DND-41 (cell line): Measurements from ENCODE around the gene DGKA.
A peak's percentile ranks its signal among the peaks of the same experiment; 100 is the strongest.

ENCODE experiments used
- ATAC-seq: fragments of 200-7000 bp; cut with Tn5 transposase; 3 replicates; pipeline ENCODE4 v1.9.1; 2021; ENCODE audit warnings: low read depth; ENCODE audit not compliant: insufficient read depth
- DNase-seq: peaks from one replicate; pipeline ENCODE4 v3.0.0-alpha.2; 2020
- H2AFZ ChIP-seq: 2 replicates; pipeline ENCODE4 v1.6.0; 2012; ENCODE audit warnings: low read depth, low read length
- H3K27ac ChIP-seq: 2 replicates; pipeline ENCODE4 v1.5.1; 2012; ENCODE audit warnings: low read length, inconsistent platforms
- H3K27me3 ChIP-seq: fragments of 200-600 bp; sonication (generic); 2 replicates; pipeline ENCODE4 v1.6.0; 2012; ENCODE audit warnings: low read length, mild to moderate bottlenecking, inconsistent platforms; ENCODE audit not compliant: insufficient read depth, poor library complexity
- H3K36me3 ChIP-seq: 2 replicates; pipeline ENCODE4 v1.5.1; 2012; ENCODE audit warnings: low read length, inconsistent platforms; ENCODE audit not compliant: insufficient read depth
- H3K4me1 ChIP-seq: 2 replicates; pipeline ENCODE4 v1.5.1; 2012; ENCODE audit warnings: mild to moderate bottlenecking, low read length; ENCODE audit not compliant: insufficient read depth
- H3K4me2 ChIP-seq: 2 replicates; pipeline ENCODE4 v1.6.0; 2012; ENCODE audit warnings: mild to moderate bottlenecking, moderate library complexity, low read length, inconsistent platforms; ENCODE audit not compliant: insufficient read depth
- H3K4me3 ChIP-seq, 2 experiments: fragments of 200-600 bp in 1 of 2; shearing (Covaris generic) in 1 of 2; 2 replicates each; pipeline ENCODE4 v1.5.1; 2012 to 2016; ENCODE audit warnings: inconsistent platforms in 2 of 2, low read length in 2 of 2, mild to moderate bottlenecking in 2 of 2, low read depth in 1 of 2, moderate library complexity in 1 of 2
- H3K79me2 ChIP-seq: 2 replicates; pipeline ENCODE4 v1.6.0; 2012; ENCODE audit warnings: low read length, inconsistent platforms; ENCODE audit not compliant: insufficient read depth
- H3K9ac ChIP-seq: 2 replicates; pipeline ENCODE4 v1.6.0; 2012; ENCODE audit warnings: low read depth, mild to moderate bottlenecking, inconsistent platforms, low read length, moderate library complexity
- H3K9me3 ChIP-seq: 2 replicates; pipeline ENCODE4 v1.5.1; 2012; ENCODE audit warnings: low read length, moderate library complexity, mild to moderate bottlenecking, inconsistent platforms; ENCODE audit not compliant: insufficient read depth, severe bottlenecking
- H4K20me1 ChIP-seq: 2 replicates; pipeline ENCODE4 v1.6.0; 2012; ENCODE audit warnings: low read length; ENCODE audit not compliant: insufficient read depth
- CTCF ChIP-seq: IDR thresholded peaks from 2 replicates; pipeline ENCODE4 v1.5.1; 2012; ENCODE audit warnings: borderline replicate concordance, low read length, moderate library complexity, mild to moderate bottlenecking; ENCODE audit not compliant: poor library complexity, severe bottlenecking; ENCODE audit errors: extremely low read depth
- EZH2 ChIP-seq: IDR thresholded peaks from 3 replicates; pipeline ENCODE4 v1.6.1; 2012; ENCODE audit warnings: borderline replicate concordance, low read depth, mild to moderate bottlenecking, moderate library complexity, low read length, inconsistent platforms; ENCODE audit not compliant: severe bottlenecking

DGKA gene

GRCh38 chr12:55931780-55932550 is 1.0 kb downstream of the DGKA start:
- peak overlapping the region; percentile 88 for H3K9ac ChIP-seq
- TF ChIP-seq CTCF (no peak), EZH2 (no peak)
- no peaks in the 10 kb centered on the region for H3K27me3 ChIP-seq
- peaks cover 53% of the 10 kb centered on the region for H3K36me3 ChIP-seq
- H3K9me3 ChIP-seq, result no peaks in the 10 kb centered on the region
- H2AFZ ChIP-seq, result peak overlapping the region; percentile 52
- DNase-seq, result peak; percentile 59
- peaks cover 77% of the 10 kb centered on the region for H3K79me2 ChIP-seq
- H3K4me1 ChIP-seq, result peaks cover 61% of the 10 kb centered on the region
- peak overlapping the region; percentile 74 to 80 for H3K4me3 ChIP-seq
- no peak for ATAC-seq
- H4K20me1 ChIP-seq, result peaks cover 49% of the 10 kb centered on the region
- peak overlapping the region; percentile 96 for H3K27ac ChIP-seq
- peak overlapping the region; percentile 94 for H3K4me2 ChIP-seq

GRCh38 chr12:55932551-55932910 is 1.6 kb downstream of the DGKA start:
- peaks cover 77% of the 10 kb centered on the region for H3K79me2 ChIP-seq
- H3K4me2 ChIP-seq, result peak overlapping the region; percentile 94
- peak; percentile 53 for DNase-seq
- H3K27ac ChIP-seq, result peak overlapping the region; percentile 96
- ATAC-seq, result no peak
- H3K4me3 ChIP-seq, result peak overlapping the region; percentile 74 to 80; a peak in 3 of 4 replicates
- no peaks in the 10 kb centered on the region for H3K9me3 ChIP-seq
- peaks cover 55% of the 10 kb centered on the region for H3K36me3 ChIP-seq
- peak overlapping the region; percentile 88 for H3K9ac ChIP-seq
- H3K27me3 ChIP-seq, result no peaks in the 10 kb centered on the region
- peaks cover 61% of the 10 kb centered on the region for H3K4me1 ChIP-seq
- no peak for TF ChIP-seq EZH2
- no peak for TF ChIP-seq CTCF
- H4K20me1 ChIP-seq, result peaks cover 54% of the 10 kb centered on the region
- H2AFZ ChIP-seq, result no peak overlapping the region

- TF ChIP-seq CTCF, result no peak
- TF ChIP-seq EZH2, result no peak
- Histone ChIP-seq H3K4me2 (peak overlapping the region; percentile 94), H3K4me3 (peak overlapping the region; percentile 74 to 80; a peak in 3 of 4 replicates), H4K20me1 (peaks cover 60% of the 10 kb centered on the region), H2AFZ (no peak overlapping the region), H3K4me1 (peaks cover 61% of the 10 kb centered on the region), H3K9me3 (no peaks in the 10 kb centered on the region), H3K27ac (peak overlapping the region; percentile 96), H3K27me3 (no peaks in the 10 kb centered on the region), H3K36me3 (peaks cover 62% of the 10 kb centered on the region), H3K79me2 (peaks cover 70% of the 10 kb centered on the region), H3K9ac (peak overlapping the region; percentile 88)
- ATAC-seq (no peak), DNase-seq (no peak)
Measured at GRCh38 chr12:55933169-55933798, 2.3 kb downstream of the DGKA start.
